HepG2 (cell line): Measurements from ENCODE around the gene ORC2. TPM values are rescaled to one million over a fixed set of nuclear protein-coding genes. Genes with fewer than 3 reads are reported as not detected.

ENCODE experiments used
- ATAC-seq: fragments of 200-7000 bp; cut with Tn5 transposase; 3 replicates; pipeline ENCODE4 v1.9.1; 2020; ENCODE audit warnings: mild to moderate bottlenecking, moderate library complexity
- BruUV-seq: library from RNA; stranded (reverse); fragments of 400-500 nt; replicated peaks from 2 replicates; lab custom pipeline; 2021; lab: Mats Ljungman, UMichigan
- CTCF ChIA-PET: fragments of 300-600 bp; formaldehyde crosslinking; extraction: SDS; loops from one replicate; lab custom pipeline; 2021; ENCODE audit warnings: low total read pairs, inconsistent platforms, low intra/inter-chr PET ratio; lab: Yijun Ruan, JAX
- POLR2A ChIA-PET: fragments of 350-600 bp; sonication (Branson Sonifier 250); formaldehyde crosslinking; loops from one replicate; lab custom pipeline; 2020; ENCODE audit warnings: antibody characterized with exemption, inconsistent platforms; lab: Yijun Ruan, JAX
- DNase-seq: peaks from one replicate; pipeline ENCODE4 v3.0.0-alpha.2; 2015; ENCODE audit warnings: low spot score
- FAIRE-seq: peaks from 3 replicates; lab custom pipeline; 2011; peaks lifted over from hg19 to GRCh38; lab: Jason Lieb, UNC
- H2AFZ ChIP-seq: one replicate; pipeline ENCODE4 v1.6.1; 2011; ENCODE audit warnings: low read length, inconsistent platforms
- H3K27ac ChIP-seq: fragments of 300-600 bp; 3 replicates; pipeline ENCODE4 v1.8.0; 2011; ENCODE audit warnings: mixed run types, mild to moderate bottlenecking, mixed read lengths, low read length, inconsistent platforms; ENCODE audit not compliant: insufficient read depth; ENCODE audit errors: extremely low read length
- H3K27me3 ChIP-seq, 2 experiments: fragments of 200-600 bp in 1 of 2; 2 replicates in 1 of 2; 3 replicates in 1 of 2; pipeline versions ENCODE4 v1.6.0 to v1.8.0; 2011; ENCODE audit warnings: low read length in 2 of 2, mild to moderate bottlenecking in 2 of 2, moderate library complexity in 2 of 2, inconsistent platforms in 1 of 2; ENCODE audit not compliant: insufficient read depth in 2 of 2, control insufficient read depth in 1 of 2
- H3K36me3 ChIP-seq, 2 experiments: fragments of 200-600 bp in 1 of 2; replicated peaks in 1 of 2; 2 replicates in 1 of 2; 3 replicates in 1 of 2; pipeline versions ENCODE4 v1.5.1 to v1.8.0; 2011; ENCODE audit warnings: low read length in 2 of 2, inconsistent platforms in 1 of 2; ENCODE audit not compliant: insufficient read depth in 2 of 2, control insufficient read depth in 1 of 2
- H3K4me1 ChIP-seq: 2 replicates; pipeline ENCODE4 v1.5.1; 2012; ENCODE audit warnings: low read length, inconsistent platforms; ENCODE audit not compliant: insufficient read depth
- H3K4me2 ChIP-seq: 2 replicates; pipeline ENCODE4 v1.6.0; 2011; ENCODE audit warnings: low read depth, low read length, inconsistent platforms
- H3K4me3 ChIP-seq, 3 experiments: fragments of 200-600 bp in 1 of 3; sonication (generic), shearing (Covaris generic) in 1 of 3; replicated peaks in 1 of 3; 2 replicates each; pipeline ENCODE4 v1.5.1; 2011 to 2016; ENCODE audit warnings: low read length in 3 of 3, inconsistent platforms in 2 of 3, low read depth in 2 of 3, mild to moderate bottlenecking in 2 of 3, control low read depth in 1 of 3, mixed read lengths in 1 of 3; ENCODE audit not compliant: insufficient read depth in 1 of 3
- H3K79me2 ChIP-seq: one replicate; pipeline ENCODE4 v1.6.1; 2011; ENCODE audit warnings: low read length, inconsistent platforms; ENCODE audit not compliant: insufficient read depth
- H3K9ac ChIP-seq: 2 replicates; pipeline ENCODE4 v1.6.0; 2011; ENCODE audit warnings: mild to moderate bottlenecking, low read depth, low read length, inconsistent platforms; ENCODE audit not compliant: insufficient read depth
- H3K9me3 ChIP-seq: 2 replicates; pipeline ENCODE4 v1.5.1; 2012; ENCODE audit warnings: mild to moderate bottlenecking, low read length
- H4K20me1 ChIP-seq: 2 replicates; pipeline ENCODE4 v1.6.0; 2011; ENCODE audit warnings: inconsistent platforms, mild to moderate bottlenecking, low read length, moderate library complexity; ENCODE audit not compliant: insufficient read depth
- ATF7 ChIP-seq, 2 experiments: fragments of 450-650 bp in 1 of 2; sonication (generic) in 1 of 2; formaldehyde crosslinking in 1 of 2; IDR thresholded peaks; 2 replicates each; pipeline versions ENCODE4 v1.4.0 to v1.6.1; 2016 to 2020; ENCODE audit warnings: antibody characterized with exemption in 1 of 2, mild to moderate bottlenecking in 1 of 2, missing genetic modification reagents in 1 of 2
- DBP ChIP-seq: sonication (generic); formaldehyde crosslinking; IDR thresholded peaks from 2 replicates; pipeline ENCODE4 v1.4.0; 2020; ENCODE audit warnings: missing genetic modification reagents; ENCODE audit errors: not compliant biosample characterization
- FOXA1 ChIP-seq, 2 experiments: fragments of 450-650 bp in 1 of 2; sonication (generic) in 1 of 2; formaldehyde crosslinking in 1 of 2; IDR thresholded peaks; 2 replicates each; pipeline versions ENCODE4 v1.4.0 to v1.6.1; 2016 to 2020; ENCODE audit warnings: missing genetic modification reagents in 1 of 2
- GATA4 ChIP-seq: sonication (generic); IDR thresholded peaks from 2 replicates; pipeline ENCODE4 v1.6.1; 2016; ENCODE audit warnings: antibody characterized with exemption, low read depth, borderline replicate concordance
- LRRFIP1 ChIP-seq: sonication (generic); formaldehyde crosslinking; conservative IDR thresholded peaks from 2 replicates; pipeline ENCODE4 v1.4.0; 2020; ENCODE audit warnings: missing genetic modification reagents
- MBNL3 ChIP-seq: fragments of 250-450 bp; sonication (Bioruptor Pico); conservative IDR thresholded peaks from 2 replicates; pipeline ENCODE4 v1.8.0; 2022; ENCODE audit warnings: mild to moderate bottlenecking, inconsistent platforms
- NCOA1 ChIP-seq: sonication (generic); formaldehyde crosslinking; IDR thresholded peaks from 2 replicates; pipeline ENCODE4 v1.9.0; 2021; ENCODE audit warnings: missing genetic modification reagents
- NFE2 ChIP-seq: sonication (generic); formaldehyde crosslinking; IDR thresholded peaks from 2 replicates; pipeline ENCODE4 v1.4.0; 2020; ENCODE audit warnings: missing genetic modification reagents
- POLR2G ChIP-seq: fragments of 200-400 bp; formaldehyde crosslinking; IDR thresholded peaks from 2 replicates; pipeline ENCODE4 v1.6.1; 2018; ENCODE audit warnings: mild to moderate bottlenecking, low read depth, low read length, moderate library complexity
- REST ChIP-seq, 2 experiments: IDR thresholded peaks; 2 replicates each; pipeline ENCODE4 v1.6.1; 2011 to 2012; ENCODE audit warnings: low read length in 2 of 2, borderline replicate concordance in 1 of 2, low read depth in 1 of 2, mild to moderate bottlenecking in 1 of 2, moderate library complexity in 1 of 2
- ZFP36L2 ChIP-seq: sonication (generic); formaldehyde crosslinking; IDR thresholded peaks from 2 replicates; pipeline ENCODE4 v1.4.0; 2020; ENCODE audit warnings: missing genetic modification reagents
- ZNF746 ChIP-seq: sonication (generic); formaldehyde crosslinking; IDR thresholded peaks from 2 replicates; pipeline ENCODE4 v1.8.0; 2022; ENCODE audit warnings: mild to moderate bottlenecking, missing genetic modification reagents
- ZNF749 ChIP-seq: sonication (generic); formaldehyde crosslinking; IDR thresholded peaks from 2 replicates; pipeline ENCODE4 v1.8.0; 2022; ENCODE audit warnings: mild to moderate bottlenecking, missing genetic modification reagents, moderate library complexity, borderline replicate concordance
- WGBS: methylation state at CpG from one replicate; pipeline ENCODE4 v1.1.6; 2017; ENCODE audit warnings: low lambda C conversion rate; 5-methylcytosine and 5-hydroxymethylcytosine counted together
- in situ Hi-C: cut with HindIII; loops from 2 replicates; pipeline ENCODE4 v1.10.0; 2017; ENCODE audit warnings: low pct_unique_long_range_greater_than_20kb; ENCODE audit not compliant: extremely low pct_ligation_motif_present
- intact Hi-C: fragments of 100-400 bp; cut with micrococcal nuclease; formaldehyde crosslinking; loops from one replicate; pipeline ENCODE4 v1.10.0; 2022; ENCODE audit not compliant: unreplicated experiment
- polyA plus RNA-seq, 8 experiments: library from polyadenylated mRNA; depleted of rRNA in 3 of 8; stranded (reverse) in 7 of 8; unstranded in 1 of 8; fragments of >200 nt; fragmentation: Illumina TruSeq in 4 of 8; extraction: Trizol in 4 of 8; gene quantifications; 2 replicates each; pipeline versions ENCODE4 v1.2.1 to v1.2.3, GENCODE V29; 2011 to 2016; ENCODE audit warnings: low read depth in 4 of 8, missing spikeins in 1 of 8, mixed read lengths in 1 of 8; ENCODE audit not compliant: insufficient read depth in 1 of 8
- total RNA-seq, 5 experiments: library from RNA; depleted of rRNA; stranded (reverse); fragments of >200 nt; fragmentation: Illumina TruSeq; extraction: Trizol; gene quantifications; 2 replicates each; pipeline ENCODE4 v1.2.3, GENCODE V29; 2016; ENCODE audit warnings: low read depth in 1 of 5
- TF ChIP-seq, protein P1 (sequence below): sonication (generic); formaldehyde crosslinking; IDR thresholded peaks from 2 replicates; pipeline ENCODE4 v1.5.0; 2020; ENCODE audit warnings: missing genetic modification reagents

ORC2 gene
- total and polyA plus RNA-seq, 2 of the 13 experiments (the other 11 are each of a cell fraction or from before 2014, with no cell fraction given), result 19.3 to 73.5 TPM

DNA sequence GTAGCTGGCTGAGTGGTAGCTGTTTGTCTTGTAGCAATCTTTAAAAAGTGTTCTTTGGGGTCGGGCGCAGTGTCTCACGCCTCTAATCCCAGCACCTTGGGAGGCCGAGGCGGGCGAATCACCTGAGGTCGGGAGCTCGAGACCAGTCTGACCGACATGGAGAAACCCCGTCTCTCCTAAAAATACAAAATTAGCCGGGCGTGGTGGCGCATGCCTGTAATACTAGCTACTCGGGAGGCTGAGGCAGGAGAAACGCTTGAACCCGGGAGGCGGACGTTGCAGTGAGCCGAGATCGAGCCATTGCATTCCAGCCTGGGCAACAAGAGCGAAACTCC lies 425 bp upstream of the ORC2 start (continued):
- 0 out of 2 replicates have a peak, but pooled peaks have one; percentile 85 for TF ChIP-seq POLR2G
- TF ChIP-seq REST (IDR thresholded peaks at IDR 0.05; ENCODE audit: borderline replicate concordance in 1 of 2, low read depth in 1 of 2, low read length in 2 of 2), result peak in 1 of 2 experiments; percentile 33; a peak in 1 of 4 replicates
- peak; percentile 1 for TF ChIP-seq DBP (CRISPR knock-in tag)
- TF ChIP-seq ZNF749 (CRISPR knock-in tag), result 0 out of 2 replicates have a peak, but pooled peaks have one; percentile 15
- TF ChIP-seq GATA4, result peak; percentile 52; the same call in 1 of the 2 replicates
- TF ChIP-seq ZNF746, result peak; percentile 56; the same call in 1 of the 2 replicates
- TF ChIP-seq, all 625 proteins: peak for 40; not testable (repeated sequence) for 585

GRCh38 chr2:200962811-200963123 lies 693 bp downstream of the ORC2 start:
- 0% methylated on average over 7 of the region's 7 CpGs for WGBS
- BruUV-seq, result TSS peak; percentile 66
- Histone ChIP-seq H3K4me3 (peak overlapping the region; percentile 79 to 96 (median 86)), H3K9ac (peak overlapping the region; percentile 83), H3K9me3 (no peaks in the 10 kb centered on the region), H3K4me2 (peak overlapping the region; percentile 80), H3K27me3 (no peaks in the 10 kb centered on the region; a peak in 1 of 5 replicates), H2AFZ (peak overlapping the region; percentile 20), H3K27ac (peak overlapping the region; percentile 85), H4K20me1 (no peaks in the 10 kb centered on the region; the same call in 1 of the 2 replicates), H3K79me2 (peaks cover 63% of the 10 kb centered on the region), H3K4me1 (peaks cover 46% of the 10 kb centered on the region), H3K36me3 (peaks cover 6 to 26% of the 10 kb centered on the region in 2 experiments)
- no peak for FAIRE-seq
- ChIA-PET CTCF (interaction anchor here (1.1 to 2.0 kb wide), 3 partner anchors 57 to 109 kb away, joined by 3 to 7 read pairs (median 4); partner anchors contain the start of genes HYCC2 and NDUFB3), POLR2A (interaction anchor here (0.9 to 3.8 kb wide), 29 partner anchors 7 to 270 kb away, joined by 3 to 42 read pairs (median 9); partner anchors contain the start of genes CASP10, CFLAR, CLK1 and NDUFB3)
- ATAC-seq, result peak; percentile 62
- intact Hi-C loops (loop anchor here (1.0 to 5.0 kb wide), 4 partner anchors 46 to 107 kb away; no protein-coding TSS in a partner anchor), in situ Hi-C loops (loop anchor here (5.0 kb wide), 1 partner anchor 105 kb away; no protein-coding TSS in a partner anchor)
- DNase-seq, result no peak
- no peak for TF ChIP-seq ZNF746
- TF ChIP-seq ATF7 (IDR thresholded peaks at IDR 0.05), result no peak
- no peak for TF ChIP-seq ATF7 (CRISPR knock-in tag; IDR thresholded peaks at IDR 0.05)
- 0 out of 2 replicates have a peak, but pooled peaks have one; percentile 29 for TF ChIP-seq ZFP36L2 (CRISPR knock-in tag)
- TF ChIP-seq NCOA1 (CRISPR knock-in tag), result no peak
- 0 out of 2 replicates have a peak, but pooled peaks have one; percentile 11 for TF ChIP-seq LRRFIP1 (CRISPR knock-in tag)
- no peak for TF ChIP-seq FOXA1 (IDR thresholded peaks at IDR 0.05)
- TF ChIP-seq FOXA1 (CRISPR knock-in tag; IDR thresholded peaks at IDR 0.05), result no peak
- no peak for TF ChIP-seq NFE2
- TF ChIP-seq, protein P1, sequence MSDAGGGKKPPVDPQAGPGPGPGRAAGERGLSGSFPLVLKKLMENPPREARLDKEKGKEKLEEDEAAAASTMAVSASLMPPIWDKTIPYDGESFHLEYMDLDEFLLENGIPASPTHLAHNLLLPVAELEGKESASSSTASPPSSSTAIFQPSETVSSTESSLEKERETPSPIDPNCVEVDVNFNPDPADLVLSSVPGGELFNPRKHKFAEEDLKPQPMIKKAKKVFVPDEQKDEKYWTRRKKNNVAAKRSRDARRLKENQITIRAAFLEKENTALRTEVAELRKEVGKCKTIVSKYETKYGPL, result no peak
- TF ChIP-seq MBNL3 (CRISPR knock-in tag), result no peak
